ENCODE measurements around the gene ADAMTS12.

Gene ADAMTS12

GRCh38 chr5:33537240-33537639, 354.6 kb downstream of the ADAMTS12 start:
- TF ChIP-seq ZNF70 (CRISPR knock-in tag; IDR thresholded peaks at IDR 0.05) (no peak), PPARA (CRISPR knock-in tag; IDR thresholded peaks at IDR 0.05; ENCODE audit: borderline replicate concordance) (no peak), ARNTL (CRISPR knock-in tag; IDR thresholded peaks at IDR 0.05; ENCODE audit: borderline replicate concordance, low read depth) (no peak), POU6F1 (CRISPR knock-in tag; IDR thresholded peaks at IDR 0.05; ENCODE audit: borderline replicate concordance, low read depth) (no peak), RARB (CRISPR knock-in tag; IDR thresholded peaks at IDR 0.05) (no peak), ZFP3 (CRISPR knock-in tag; IDR thresholded peaks at IDR 0.05) (no peak), CSDC2 (CRISPR knock-in tag; IDR thresholded peaks at IDR 0.05) (no peak), OSR1 (CRISPR knock-in tag; IDR thresholded peaks at IDR 0.05) (no peak), SNAI2 (CRISPR knock-in tag; IDR thresholded peaks at IDR 0.05) (no peak), TOX (CRISPR knock-in tag; IDR thresholded peaks at IDR 0.05; ENCODE audit: borderline replicate concordance) (no peak), TCF4 (CRISPR knock-in tag; IDR thresholded peaks at IDR 0.05; ENCODE audit: borderline replicate concordance) (no peak), ZNF565 (CRISPR knock-in tag; conservative IDR thresholded peaks at IDR 0.05; ENCODE audit: low read depth) (no peak), TSHZ2 (CRISPR knock-in tag; IDR thresholded peaks at IDR 0.05) (no peak), ZNF8 (CRISPR knock-in tag; IDR thresholded peaks at IDR 0.05) (no peak), ESRRG (CRISPR knock-in tag; IDR thresholded peaks at IDR 0.05) (no peak), CSRNP3 (CRISPR knock-in tag; IDR thresholded peaks at IDR 0.05) (no peak), CREB5 (CRISPR knock-in tag; IDR thresholded peaks at IDR 0.05; ENCODE audit: low read depth) (no peak), BACH2 (CRISPR knock-in tag; IDR thresholded peaks at IDR 0.05; ENCODE audit: borderline replicate concordance) (no peak), ZC3H10 (CRISPR knock-in tag; IDR thresholded peaks at IDR 0.05) (no peak), ZFP30 (CRISPR knock-in tag; IDR thresholded peaks at IDR 0.05) (no peak)
- no peak for ATAC-seq

GRCh38 chr5:33536802-33537201, 355.0 kb downstream of the ADAMTS12 start:
- ATAC-seq = no peak
- no peak for TF ChIP-seq ZC3H10 (CRISPR knock-in tag; IDR thresholded peaks at IDR 0.05)
- no peak for TF ChIP-seq OSR1 (CRISPR knock-in tag; IDR thresholded peaks at IDR 0.05)
- no peak for TF ChIP-seq POU6F1 (CRISPR knock-in tag; IDR thresholded peaks at IDR 0.05; ENCODE audit: borderline replicate concordance, low read depth)
- no peak for TF ChIP-seq ZFP3 (CRISPR knock-in tag; IDR thresholded peaks at IDR 0.05)
- no peak for TF ChIP-seq CSRNP3 (CRISPR knock-in tag; IDR thresholded peaks at IDR 0.05)
- no peak for TF ChIP-seq CREB5 (CRISPR knock-in tag; IDR thresholded peaks at IDR 0.05; ENCODE audit: low read depth)
- no peak for TF ChIP-seq TOX (CRISPR knock-in tag; IDR thresholded peaks at IDR 0.05; ENCODE audit: borderline replicate concordance)
- no peak for TF ChIP-seq BACH2 (CRISPR knock-in tag; IDR thresholded peaks at IDR 0.05; ENCODE audit: borderline replicate concordance)
- TF ChIP-seq CSDC2 (CRISPR knock-in tag; IDR thresholded peaks at IDR 0.05) = no peak
- TF ChIP-seq ZNF565 (CRISPR knock-in tag; conservative IDR thresholded peaks at IDR 0.05; ENCODE audit: low read depth) = no peak
- TF ChIP-seq GLIS3 (CRISPR knock-in tag; IDR thresholded peaks at IDR 0.05) = no peak

All from SK-N-SH treated with all-trans-retinoic acid at 6 μM for 48 hours (cell line).